Activated CD4-positive, alpha-beta T cell treated with anti-CD3 and anti-CD28 coated beads, Interleukin-10, Interleukin-2, amounts not matched to agents 100 ng/mL and 50 ng/mL, durations not matched to agents 16 hours and 8 hours (primary cell): Measurements from ENCODE around the gene KMT5C.
A peak's percentile ranks its signal among the peaks of the same experiment; 100 is the strongest.

ENCODE experiments used
- DNase-seq: peaks from one replicate; pipeline ENCODE4 v3.0.0-alpha.2; 2020

The KMT5C gene

DNA sequence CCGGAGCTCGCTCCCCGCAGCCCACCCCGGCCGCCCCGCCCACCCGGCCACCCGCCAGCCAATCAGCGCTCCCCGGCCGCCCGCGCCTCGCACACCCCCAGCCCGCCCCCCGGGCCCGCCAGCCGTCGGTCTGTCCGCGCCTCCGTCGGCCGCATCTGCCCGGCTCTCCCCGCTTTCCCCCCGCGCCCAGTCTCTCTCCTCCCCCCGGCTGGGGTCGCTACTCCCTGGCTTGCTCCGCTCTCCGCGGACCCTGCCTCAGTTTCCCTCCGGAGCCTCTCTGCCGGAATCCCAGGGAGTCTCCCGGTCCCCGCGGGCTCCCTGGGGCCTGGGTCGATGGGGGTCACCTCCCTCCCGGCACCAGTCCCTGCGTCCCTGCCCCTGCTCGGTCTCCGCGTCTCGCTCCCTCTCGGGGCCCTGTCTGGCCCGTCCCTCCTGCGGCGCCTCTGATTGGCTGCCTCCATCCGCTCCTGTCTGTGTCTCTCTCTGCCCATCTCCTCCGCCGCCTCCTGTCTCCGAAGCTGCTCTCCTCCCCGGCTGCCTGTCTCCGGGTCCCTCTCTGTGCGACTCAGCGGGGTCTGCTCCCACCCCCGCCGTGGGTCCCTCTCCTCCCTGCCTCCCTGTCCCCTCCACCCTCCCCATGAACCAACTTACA, 30.1 kb downstream of the KMT5C start:
- DNase-seq: no peak

DNA sequence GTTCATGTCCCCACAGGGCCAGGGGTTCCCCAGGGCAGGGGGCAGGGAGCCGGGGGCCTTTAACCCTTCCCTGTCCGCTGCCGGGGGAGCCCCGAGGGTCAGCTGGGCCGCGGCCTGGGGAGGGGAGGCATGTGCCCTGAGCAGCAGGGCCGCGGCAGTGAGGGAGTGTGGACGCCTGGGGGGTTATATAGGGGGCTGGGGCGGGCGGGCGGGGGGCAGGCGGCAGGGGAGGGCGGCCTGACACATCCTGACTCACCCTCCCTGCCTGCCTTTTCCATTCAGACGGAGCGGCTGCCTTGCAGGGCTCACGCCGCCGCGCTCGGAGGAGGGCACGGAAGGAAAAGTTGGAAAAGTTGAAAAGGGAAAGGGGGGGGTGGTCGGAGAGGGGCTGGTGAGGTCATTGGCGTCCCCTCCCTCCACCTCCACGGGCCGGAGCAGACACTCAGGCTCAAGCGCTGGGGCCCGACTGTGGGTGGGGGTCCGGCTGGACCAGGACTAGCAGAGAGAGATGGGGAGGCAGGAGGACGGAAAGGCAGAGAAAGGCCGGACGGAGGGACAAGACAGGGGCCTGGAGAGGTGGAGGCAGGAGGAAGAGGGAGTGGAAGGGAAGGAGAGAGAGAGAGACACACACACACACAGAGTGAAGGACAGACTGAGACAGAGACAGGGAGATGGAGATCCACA, 30.8 kb downstream of the KMT5C start, which contains the start of gene IL11:
TSS of gene IL11 (minus strand) at position 159 of the 684 bp plus-strand sequence. CDS start at position 6, 153 bp downstream.
- DNase-seq: no peak

DNA sequence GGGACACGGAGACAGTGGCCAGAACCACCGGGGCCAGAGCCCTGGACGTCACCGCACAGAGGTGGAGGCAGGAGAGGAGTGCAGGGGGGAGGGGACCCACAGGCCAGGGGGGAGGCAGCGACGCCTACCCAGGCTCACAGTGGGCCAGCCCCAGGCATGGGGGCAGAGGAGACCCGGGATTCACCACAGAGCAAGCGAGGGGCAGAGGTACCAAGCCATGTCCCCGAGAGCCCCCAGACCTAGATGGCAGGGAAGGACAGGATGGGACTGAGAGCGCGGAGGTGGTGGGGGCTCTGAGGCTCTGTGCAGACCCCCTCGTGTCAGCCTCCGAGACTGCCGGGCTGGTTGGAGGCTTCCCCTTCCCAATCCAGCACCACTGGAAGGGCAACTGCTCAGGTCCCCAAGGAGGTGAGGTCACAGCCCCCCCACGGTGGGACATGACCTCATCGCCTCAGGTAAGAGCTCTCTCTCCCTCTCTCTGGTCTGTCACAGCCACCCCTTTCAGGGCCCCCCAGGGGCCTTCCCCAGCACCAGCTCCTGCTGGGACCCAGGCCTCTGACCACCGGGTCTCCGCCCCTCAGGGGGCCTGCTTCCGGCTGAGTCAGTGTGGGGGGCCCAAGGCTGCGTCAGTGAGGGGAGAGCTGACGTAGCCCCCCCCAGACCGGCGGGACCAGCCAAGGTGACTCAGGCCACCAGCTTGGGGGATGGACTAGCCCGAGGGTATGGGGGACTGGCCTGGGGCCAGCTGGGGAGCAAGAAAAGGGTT, 32.8 kb downstream of the KMT5C start:
- no peak for DNase-seq

DNA sequence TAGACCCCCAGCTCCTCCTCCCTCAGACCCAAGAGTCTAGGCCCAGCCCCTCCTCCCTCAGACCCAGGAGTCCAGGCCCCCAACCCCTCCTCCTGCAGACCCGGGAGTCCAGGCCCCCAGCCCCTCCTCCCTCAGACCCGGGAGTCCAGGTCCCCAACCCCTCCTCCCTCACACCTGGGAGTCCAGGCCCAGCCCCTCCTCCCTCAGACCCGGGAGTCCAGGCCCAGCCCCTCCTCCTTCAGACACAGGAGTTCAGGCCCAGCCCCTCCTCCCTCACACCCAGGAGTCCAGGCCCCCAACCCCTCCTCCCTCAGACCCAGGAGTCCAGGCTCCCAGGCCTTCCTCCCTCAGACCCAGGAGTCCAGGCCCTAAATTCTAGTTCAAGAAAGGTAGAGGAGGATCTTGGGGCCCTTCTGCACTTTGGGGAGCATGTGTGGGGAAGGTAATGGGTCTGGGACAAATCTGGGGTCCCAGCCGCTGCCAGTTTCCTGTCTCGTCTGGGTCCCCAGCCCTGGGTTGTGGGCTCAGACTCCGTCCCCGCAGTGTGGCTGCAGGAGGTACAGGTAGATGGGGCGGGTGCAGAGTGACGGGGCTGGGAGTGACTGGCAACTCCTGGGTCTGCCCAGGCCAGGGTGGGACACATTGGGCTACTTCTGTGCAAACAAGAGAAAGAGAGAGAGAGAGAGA, 33.8 kb downstream of the KMT5C start:
- DNase-seq: no peak

GRCh38 chr19:55373993-55374757, 34.5 kb downstream of the KMT5C start:
- DNase-seq: no peak

GRCh38 chr19:55376241-55376933, 36.7 kb downstream of the KMT5C start, which contains the start of gene TMEM190:
TSS of gene TMEM190 (plus strand) at chr19:55376826. CDS start at chr19:55376854, 28 bp downstream.
- DNase-seq: no peak

- DNase-seq: no peak
Measured at GRCh38 chr19:55377356-55378131, 37.9 kb downstream of the KMT5C start.

- no peak for DNase-seq
Measured at GRCh38 chr19:55379174-55379573, 39.5 kb downstream of the KMT5C start.

- DNase-seq: no peak
Measured at GRCh38 chr19:55382013-55382412, 42.3 kb downstream of the KMT5C start.

DNA sequence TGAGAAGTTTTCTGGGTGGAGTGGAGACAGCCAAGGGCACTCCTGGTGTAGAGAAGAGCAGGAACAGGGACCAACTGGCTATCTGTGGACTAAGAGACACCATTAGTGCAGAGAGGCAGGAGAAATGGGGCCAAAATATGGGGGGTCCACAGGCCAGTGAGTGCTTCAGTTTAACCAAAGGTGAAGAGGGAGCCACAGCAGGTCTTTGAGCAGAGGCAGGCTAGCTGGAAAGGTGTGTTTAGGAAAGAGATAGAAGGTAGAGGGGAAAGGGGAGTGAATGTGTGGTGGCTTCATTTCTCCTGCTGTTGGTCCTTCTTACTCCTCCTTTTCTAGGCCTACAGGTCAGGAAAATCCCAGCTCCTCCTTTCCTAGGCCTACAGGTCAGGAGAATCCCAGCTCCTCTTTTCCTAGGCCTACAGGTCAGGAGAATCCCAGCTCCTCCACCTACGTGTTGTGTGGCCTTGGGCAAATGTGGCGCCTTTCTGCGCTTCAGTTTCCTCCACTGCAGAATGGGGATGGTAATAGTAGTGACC, 42.9 kb downstream of the KMT5C start:
- DNase-seq: no peak

DNA sequence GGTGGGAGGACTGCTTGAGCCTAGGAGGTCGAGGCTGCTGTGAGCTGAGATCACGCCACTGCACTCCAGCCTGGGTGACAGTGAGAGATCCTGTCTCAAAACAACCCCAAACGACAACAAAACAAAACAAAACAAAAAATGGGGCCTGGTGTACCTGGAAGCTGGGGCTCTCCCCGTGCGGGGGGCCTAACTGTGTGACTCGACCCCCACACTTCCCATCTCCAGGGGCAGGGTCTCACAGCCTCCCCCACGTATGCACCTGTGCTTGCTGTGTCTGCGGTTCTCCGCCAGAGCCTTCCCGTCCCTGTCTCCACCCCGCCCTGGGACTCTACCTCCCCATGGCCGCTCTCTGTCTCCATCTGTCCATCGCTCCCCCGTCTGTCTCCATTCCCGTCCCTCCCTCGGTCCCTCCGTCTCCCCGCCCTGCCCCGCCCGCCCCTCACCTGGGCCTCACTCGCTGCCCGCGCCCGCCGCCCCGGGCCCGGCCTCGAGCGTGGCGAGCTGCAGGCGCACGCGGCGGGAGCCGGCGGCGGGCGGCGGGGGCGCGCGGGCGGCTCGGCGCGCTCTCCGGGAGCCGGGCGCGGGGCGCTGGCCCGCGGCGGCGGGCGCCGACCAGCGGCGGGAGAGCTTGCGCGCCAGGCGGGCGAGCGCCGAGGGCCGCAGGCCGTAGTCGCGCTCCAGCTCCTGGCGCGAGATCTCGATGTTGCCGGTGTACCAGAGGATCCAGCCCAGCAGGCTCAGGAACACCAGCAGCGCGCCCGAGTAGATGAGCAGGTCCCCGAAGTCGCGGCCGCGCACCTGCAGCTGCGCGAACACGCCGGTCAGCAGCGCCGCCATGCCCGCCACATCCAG, 43.8 kb downstream of the KMT5C start:
- peak; percentile 67 for DNase-seq

- DNase-seq: peak; percentile 62
Measured at GRCh38 chr19:55384131-55384919, 44.6 kb downstream of the KMT5C start, which contains the start of gene TMEM238. TSS of gene TMEM238 (minus strand) at chr19:55384292. CDS start at chr19:55384259, 33 bp downstream.

DNA sequence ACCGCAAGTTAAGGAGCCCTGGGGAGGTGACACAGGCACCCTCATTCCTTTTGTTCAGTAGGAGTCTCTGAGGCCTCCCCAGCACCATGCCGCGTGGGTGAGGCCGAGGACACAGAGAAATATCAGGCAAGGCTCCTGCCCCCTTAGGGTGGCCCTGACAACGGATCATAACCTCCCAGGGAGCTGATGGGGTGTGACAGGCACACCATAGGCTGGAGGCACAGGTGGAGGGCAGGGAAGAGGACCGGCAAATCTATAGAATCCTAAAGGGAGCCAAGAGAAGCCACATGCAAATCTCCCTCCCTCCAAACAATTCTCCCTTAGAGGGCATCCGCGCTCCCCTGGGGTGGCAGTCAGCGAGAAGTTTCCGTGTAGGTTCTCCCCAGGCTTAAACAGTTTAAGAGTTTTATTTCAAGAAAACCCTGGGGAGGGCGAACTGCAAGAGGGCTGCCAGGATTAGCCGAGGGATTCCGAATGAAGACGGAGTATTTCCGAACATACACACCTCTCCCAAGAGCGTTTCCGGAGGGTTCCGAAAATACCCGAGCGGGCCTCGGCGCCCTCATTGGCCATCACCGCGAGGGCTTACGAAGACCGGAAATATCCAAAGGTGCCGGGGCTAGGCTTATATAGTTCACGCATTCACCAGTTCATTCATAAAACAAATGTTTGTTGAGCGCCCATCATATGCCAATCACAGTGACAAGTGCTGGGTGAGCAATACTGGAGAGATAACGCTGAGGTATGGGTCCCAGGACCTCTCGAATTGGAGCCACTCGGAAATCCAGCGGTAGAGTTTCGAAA, 45.4 kb downstream of the KMT5C start:
- peak; percentile 98 for DNase-seq

GRCh38 chr19:55385724-55386492, 46.2 kb downstream of the KMT5C start, which contains the start of gene RPL28:
TSS of gene RPL28 (plus strand) at chr19:55385932. CDS start at chr19:55386358, 426 bp downstream.
- DNase-seq: peak; percentile 99

- DNase-seq: no peak
Measured at GRCh38 chr19:55386493-55386971, 46.9 kb downstream of the KMT5C start.

DNA sequence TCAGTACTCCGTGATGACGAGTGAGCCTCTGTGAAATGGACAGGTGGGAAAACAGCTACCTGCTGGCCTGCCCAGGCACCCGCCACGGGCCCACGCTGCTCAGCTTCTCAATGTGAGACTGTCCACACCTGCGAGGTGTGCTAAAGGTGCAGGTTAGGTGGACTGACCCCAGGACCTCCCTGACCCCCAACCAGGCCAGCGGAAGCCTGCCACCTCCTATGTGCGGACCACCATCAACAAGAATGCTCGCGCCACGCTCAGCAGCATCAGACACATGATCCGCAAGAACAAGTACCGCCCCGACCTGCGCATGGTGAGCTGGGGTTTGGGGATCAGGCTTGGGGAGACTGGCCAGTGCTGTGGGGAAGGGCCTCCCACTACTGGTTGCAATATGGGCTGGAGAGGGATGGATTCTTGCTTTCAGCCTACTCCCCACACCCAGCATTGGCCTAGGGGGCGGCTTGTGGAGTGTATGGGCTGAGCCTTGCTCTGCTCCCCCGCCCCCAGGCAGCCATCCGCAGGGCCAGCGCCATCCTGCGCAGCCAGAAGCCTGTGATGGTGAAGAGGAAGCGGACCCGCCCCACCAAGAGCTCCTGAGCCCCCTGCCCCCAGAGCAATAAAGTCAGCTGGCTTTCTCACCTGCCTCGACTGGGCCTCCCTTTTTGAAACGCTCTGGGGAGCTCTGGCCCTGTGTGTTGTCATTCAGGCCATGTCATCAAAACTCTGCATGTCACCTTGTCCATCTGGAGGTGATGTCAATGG, 48.2 kb downstream of the KMT5C start:
- no peak for DNase-seq
